ENCODE data around the gene FER.
"Not testable (repeated sequence)": the region's sequence is repeated elsewhere in the genome, so short reads cannot be mapped to it uniquely, and the experiment has no call there.

The FER gene

GRCh38 chr5:108762660-108763059, 15.0 kb downstream of the FER start:
- Histone ChIP-seq H2BK5ac (ENCODE audit: low read length) (no peak overlapping the region), H3K27me3 (ENCODE audit: insufficient read depth, low read length, poor library complexity) (no peaks in the 10 kb centered on the region), H3K36me3 (ENCODE audit: control insufficient read depth, insufficient read depth, low read length) (no peaks in the 10 kb centered on the region), H3K79me2 (ENCODE audit: control insufficient read depth, insufficient read depth, low read length) (no peaks in the 10 kb centered on the region), H2BK15ac (replicated peaks; ENCODE audit: low read depth) (no peak overlapping the region), H3K9ac (ENCODE audit: low read length) (no peak overlapping the region), H3K27ac (ENCODE audit: low read depth, low read length) (no peak overlapping the region), H3K23ac (ENCODE audit: low read length) (no peak overlapping the region), H2AK5ac (ENCODE audit: low read length) (no peak overlapping the region), H4K8ac (ENCODE audit: low read depth, low read length) (no peak overlapping the region), H2BK120ac (ENCODE audit: low read depth, low read length) (no peak overlapping the region), H3K4ac (ENCODE audit: low read depth, low read length) (no peak overlapping the region), H4K5ac (ENCODE audit: low read length) (no peak overlapping the region), H3K18ac (ENCODE audit: low read length) (peak overlapping the region; percentile 75), H3K4me2 (ENCODE audit: low read length) (no peak overlapping the region), H3K4me1 (ENCODE audit: control insufficient read depth, low read depth, low read length) (peaks cover 7% of the 10 kb centered on the region), H3K56ac (ENCODE audit: low read length) (peak overlapping the region; percentile 46), H3K4me3 (ENCODE audit: low read length) (no peak overlapping the region), H3K79me1 (ENCODE audit: low read length) (peaks cover 5% of the 10 kb centered on the region)
- WGBS (ENCODE audit: extremely low coverage, insufficient coverage, low lambda C conversion rate), result no CpG with 5 or more reads among the region's 3 CpGs
- no peak for DNase-seq

DNA sequence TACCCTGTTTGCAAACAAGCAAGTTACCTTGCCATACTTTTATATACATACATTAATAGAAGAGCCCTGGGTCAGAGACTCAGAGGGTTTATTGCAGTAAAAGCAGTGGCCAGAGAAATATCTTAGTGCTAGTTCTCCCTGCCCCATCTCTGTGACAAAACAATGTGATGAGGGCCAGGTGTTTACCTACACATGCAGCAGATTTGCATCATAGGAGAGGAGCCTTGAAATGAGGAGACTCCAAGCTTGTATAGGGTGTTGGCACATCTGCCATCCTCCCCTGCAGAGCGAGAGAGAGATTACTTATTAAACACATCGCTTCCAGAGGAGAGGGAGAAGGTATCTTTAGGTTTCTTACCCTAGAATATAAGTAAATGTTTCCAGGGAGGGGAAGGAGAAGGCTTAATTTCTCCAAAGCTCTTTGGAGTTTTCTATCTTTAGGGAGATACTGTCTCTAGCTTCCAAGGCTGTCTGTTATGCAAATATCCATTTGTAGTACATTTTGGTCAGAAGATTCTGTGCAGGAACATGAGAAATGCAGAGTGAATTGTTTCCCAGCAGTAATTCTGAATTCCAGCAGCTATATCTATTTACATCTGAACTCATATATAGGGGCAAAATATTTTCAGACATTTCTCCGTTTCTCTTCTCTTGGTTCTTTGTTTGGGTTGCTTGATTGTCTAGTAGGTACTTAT, 15.7 kb downstream of the FER start:
- Histone ChIP-seq H4K8ac (ENCODE audit: low read depth, low read length) (no peak overlapping the region), H3K4me1 (ENCODE audit: control insufficient read depth, low read depth, low read length) (peaks cover 7% of the 10 kb centered on the region), H3K4ac (ENCODE audit: low read depth, low read length) (no peak overlapping the region), H3K4me2 (ENCODE audit: low read length) (no peak overlapping the region), H3K27me3 (ENCODE audit: insufficient read depth, low read length, poor library complexity) (no peaks in the 10 kb centered on the region), H3K79me2 (ENCODE audit: control insufficient read depth, insufficient read depth, low read length) (no peaks in the 10 kb centered on the region), H3K36me3 (ENCODE audit: control insufficient read depth, insufficient read depth, low read length) (no peaks in the 10 kb centered on the region), H3K27ac (ENCODE audit: low read depth, low read length) (no peak overlapping the region), H4K5ac (ENCODE audit: low read length) (no peak overlapping the region), H3K4me3 (ENCODE audit: low read length) (no peak overlapping the region), H2AK5ac (ENCODE audit: low read length) (no peak overlapping the region), H3K56ac (ENCODE audit: low read length) (no peak overlapping the region), H2BK15ac (replicated peaks; ENCODE audit: low read depth) (no peak overlapping the region), H3K23ac (ENCODE audit: low read length) (no peak overlapping the region), H3K18ac (ENCODE audit: low read length) (no peak overlapping the region), H2BK5ac (ENCODE audit: low read length) (no peak overlapping the region), H2BK120ac (ENCODE audit: low read depth, low read length) (no peak overlapping the region), H3K9ac (ENCODE audit: low read length) (no peak overlapping the region), H3K79me1 (ENCODE audit: low read length) (peaks cover 5% of the 10 kb centered on the region)
- no peak for DNase-seq
- WGBS (ENCODE audit: extremely low coverage, insufficient coverage, low lambda C conversion rate), result no CpG with 5 or more reads among the region's 3 CpGs

DNA sequence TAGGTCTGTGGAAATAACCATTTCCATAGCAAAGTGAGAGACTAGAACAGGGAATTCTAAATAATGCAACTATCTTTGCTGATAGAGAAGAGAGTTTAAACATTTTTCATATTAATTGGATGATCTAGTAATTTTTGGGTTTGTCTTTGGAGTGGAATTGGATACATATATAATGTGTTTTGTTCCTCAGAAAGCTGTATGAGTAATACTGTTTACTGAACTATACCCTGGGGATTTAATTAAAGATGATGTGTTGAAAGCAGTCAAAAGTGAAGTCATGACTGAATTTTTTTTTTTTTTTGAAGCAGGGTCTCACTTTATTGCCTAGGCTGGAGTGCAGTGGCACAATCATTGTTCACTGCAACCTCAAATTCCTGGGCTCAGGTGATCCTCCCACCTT, 17.9 kb downstream of the FER start:
- no peaks in the 10 kb centered on the region for H3K79me2 ChIP-seq (ENCODE audit: control insufficient read depth, insufficient read depth, low read length)
- DNase-seq, result no peak
- no peaks in the 10 kb centered on the region for H3K27me3 ChIP-seq (ENCODE audit: insufficient read depth, low read length, poor library complexity)
- H3K18ac ChIP-seq (ENCODE audit: low read length), result no peak overlapping the region
- H3K4me1 ChIP-seq (ENCODE audit: control insufficient read depth, low read depth, low read length), result peaks cover 7% of the 10 kb centered on the region
- no peak overlapping the region for H3K27ac ChIP-seq (ENCODE audit: low read depth, low read length)
- no peak overlapping the region for H4K5ac ChIP-seq (ENCODE audit: low read length)
- H4K8ac ChIP-seq (ENCODE audit: low read depth, low read length), result no peak overlapping the region
- no peak overlapping the region for H3K4me2 ChIP-seq (ENCODE audit: low read length)
- H3K56ac ChIP-seq (ENCODE audit: low read length), result no peak overlapping the region
- no peak overlapping the region for H2AK5ac ChIP-seq (ENCODE audit: low read length)
- H2BK15ac ChIP-seq (replicated peaks; ENCODE audit: low read depth), result no peak overlapping the region
- H2BK5ac ChIP-seq (ENCODE audit: low read length), result no peak overlapping the region
- H3K9ac ChIP-seq (ENCODE audit: low read length), result no peak overlapping the region
- H2BK120ac ChIP-seq (ENCODE audit: low read depth, low read length), result no peak overlapping the region
- no peaks in the 10 kb centered on the region for H3K36me3 ChIP-seq (ENCODE audit: control insufficient read depth, insufficient read depth, low read length)
- H3K79me1 ChIP-seq (ENCODE audit: low read length), result peaks cover 2% of the 10 kb centered on the region
- no peak overlapping the region for H3K23ac ChIP-seq (ENCODE audit: low read length)
- H3K4ac ChIP-seq (ENCODE audit: low read depth, low read length), result no peak overlapping the region
- no peak overlapping the region for H3K4me3 ChIP-seq (ENCODE audit: low read length)

GRCh38 chr5:108766916-108767315, 19.2 kb downstream of the FER start:
- H3K23ac ChIP-seq (ENCODE audit: low read length); H2BK15ac ChIP-seq (replicated peaks; ENCODE audit: low read depth); H3K79me1 ChIP-seq (ENCODE audit: low read length); H3K4me1 ChIP-seq (ENCODE audit: control insufficient read depth, low read depth, low read length); H3K79me2 ChIP-seq (ENCODE audit: control insufficient read depth, insufficient read depth, low read length); H2BK5ac ChIP-seq (ENCODE audit: low read length); H3K9ac ChIP-seq (ENCODE audit: low read length); H3K18ac ChIP-seq (ENCODE audit: low read length); H3K27ac ChIP-seq (ENCODE audit: low read depth, low read length); H3K4me2 ChIP-seq (ENCODE audit: low read length); H3K56ac ChIP-seq (ENCODE audit: low read length); H3K27me3 ChIP-seq (ENCODE audit: insufficient read depth, low read length, poor library complexity); H4K8ac ChIP-seq (ENCODE audit: low read depth, low read length); H3K36me3 ChIP-seq (ENCODE audit: control insufficient read depth, insufficient read depth, low read length); H3K4me3 ChIP-seq (ENCODE audit: low read length); H2BK120ac ChIP-seq (ENCODE audit: low read depth, low read length); H3K4ac ChIP-seq (ENCODE audit: low read depth, low read length); H4K5ac ChIP-seq (ENCODE audit: low read length); H2AK5ac ChIP-seq (ENCODE audit: low read length); DNase-seq: not testable (repeated sequence)
- WGBS (ENCODE audit: extremely low coverage, insufficient coverage, low lambda C conversion rate), result no CpG with 5 or more reads among the region's 5 CpGs

DNA sequence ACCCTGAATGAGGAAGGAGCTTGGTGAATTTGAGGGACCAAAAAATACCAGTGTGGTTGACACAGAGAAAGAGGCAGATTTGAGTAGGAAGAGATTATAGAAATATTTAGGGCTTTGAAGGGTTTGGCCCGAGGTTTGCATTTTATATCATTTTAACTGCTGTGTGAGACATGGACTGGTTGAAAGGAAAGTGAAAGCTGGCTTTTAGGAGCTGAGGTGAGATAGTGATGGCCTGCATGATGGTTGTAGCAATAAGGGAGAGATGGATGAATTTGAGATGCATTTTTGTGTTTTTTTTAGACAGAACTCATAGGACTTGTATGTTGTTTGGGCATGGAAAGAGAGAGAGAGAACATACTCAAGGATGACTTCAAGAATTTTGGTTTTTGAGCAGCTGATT, 21.7 kb downstream of the FER start:
- Histone ChIP-seq H3K27me3 (ENCODE audit: insufficient read depth, low read length, poor library complexity) (no peaks in the 10 kb centered on the region), H3K56ac (ENCODE audit: low read length) (no peak overlapping the region), H3K27ac (ENCODE audit: low read depth, low read length) (no peak overlapping the region), H4K8ac (ENCODE audit: low read depth, low read length) (no peak overlapping the region), H3K4me1 (ENCODE audit: control insufficient read depth, low read depth, low read length) (no peaks in the 10 kb centered on the region), H3K18ac (ENCODE audit: low read length) (no peak overlapping the region), H2AK5ac (ENCODE audit: low read length) (no peak overlapping the region), H2BK120ac (ENCODE audit: low read depth, low read length) (no peak overlapping the region), H3K9ac (ENCODE audit: low read length) (no peak overlapping the region), H4K5ac (ENCODE audit: low read length) (no peak overlapping the region), H3K79me1 (ENCODE audit: low read length) (no peaks in the 10 kb centered on the region), H2BK15ac (replicated peaks; ENCODE audit: low read depth) (no peak overlapping the region), H3K4me3 (ENCODE audit: low read length) (no peak overlapping the region), H3K36me3 (ENCODE audit: control insufficient read depth, insufficient read depth, low read length) (no peaks in the 10 kb centered on the region), H3K4ac (ENCODE audit: low read depth, low read length) (no peak overlapping the region), H3K4me2 (ENCODE audit: low read length) (no peak overlapping the region), H3K23ac (ENCODE audit: low read length) (no peak overlapping the region), H2BK5ac (ENCODE audit: low read length) (no peak overlapping the region), H3K79me2 (ENCODE audit: control insufficient read depth, insufficient read depth, low read length) (no peaks in the 10 kb centered on the region)
- WGBS (ENCODE audit: extremely low coverage, insufficient coverage, low lambda C conversion rate), result no CpG with 5 or more reads among the region's 1 CpG
- DNase-seq, result no peak

DNA sequence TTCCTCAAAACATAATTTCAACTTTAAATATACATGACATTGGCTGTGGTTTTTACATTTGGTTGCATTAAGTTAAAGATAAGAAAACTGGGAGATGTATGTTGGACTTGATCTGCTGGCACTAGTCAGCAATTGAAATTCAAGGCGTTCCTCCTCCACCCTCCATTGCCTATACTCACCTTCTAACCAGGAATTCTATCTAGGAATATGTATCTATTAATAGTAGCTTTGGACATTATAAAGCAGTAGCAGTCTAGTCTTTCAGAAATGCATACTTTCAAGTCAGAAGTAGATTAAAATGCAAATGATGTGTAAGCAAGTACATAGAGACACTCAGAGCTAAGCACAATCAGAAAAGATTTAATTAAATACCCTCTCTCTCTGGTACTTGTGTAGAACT, 24.9 kb downstream of the FER start:
- Histone ChIP-seq H3K27ac (ENCODE audit: low read depth, low read length) (no peak overlapping the region), H3K79me2 (ENCODE audit: control insufficient read depth, insufficient read depth, low read length) (no peaks in the 10 kb centered on the region), H3K9ac (ENCODE audit: low read length) (no peak overlapping the region), H3K4ac (ENCODE audit: low read depth, low read length) (no peak overlapping the region), H2BK120ac (ENCODE audit: low read depth, low read length) (no peak overlapping the region), H4K8ac (ENCODE audit: low read depth, low read length) (no peak overlapping the region), H3K56ac (ENCODE audit: low read length) (no peak overlapping the region), H3K4me2 (ENCODE audit: low read length) (no peak overlapping the region), H2BK15ac (replicated peaks; ENCODE audit: low read depth) (no peak overlapping the region), H3K4me3 (ENCODE audit: low read length) (no peak overlapping the region), H3K79me1 (ENCODE audit: low read length) (no peaks in the 10 kb centered on the region), H4K5ac (ENCODE audit: low read length) (no peak overlapping the region), H2BK5ac (ENCODE audit: low read length) (no peak overlapping the region), H3K27me3 (ENCODE audit: insufficient read depth, low read length, poor library complexity) (no peaks in the 10 kb centered on the region), H3K18ac (ENCODE audit: low read length) (no peak overlapping the region), H2AK5ac (ENCODE audit: low read length) (no peak overlapping the region), H3K4me1 (ENCODE audit: control insufficient read depth, low read depth, low read length) (no peaks in the 10 kb centered on the region), H3K36me3 (ENCODE audit: control insufficient read depth, insufficient read depth, low read length) (no peaks in the 10 kb centered on the region), H3K23ac (ENCODE audit: low read length) (no peak overlapping the region)
- no CpG with 5 or more reads among the region's 1 CpG for WGBS (ENCODE audit: extremely low coverage, insufficient coverage, low lambda C conversion rate)
- DNase-seq, result no peak

Measured in mesendoderm (in vitro differentiated cells).